DMS 273 (cell line): ENCODE measurements around the gene OR2T8.

Source experiments
- DNase-seq: peaks from one replicate; lab custom pipeline; 2025; ENCODE audit not compliant: unreplicated experiment; lab: John Stamatoyannopoulos, UW

The OR2T8 gene

GRCh38 chr1:247953408-247953807, 33.4 kb downstream of the OR2T8 start:
- DNase-seq: no peak

- DNase-seq: no peak
Measured at GRCh38 chr1:247961791-247962190, 41.7 kb downstream of the OR2T8 start.

GRCh38 chr1:247962911-247963588, 43.0 kb downstream of the OR2T8 start:
- no peak for DNase-seq

GRCh38 chr1:247964933-247965332, 44.9 kb downstream of the OR2T8 start, which contains the start of gene OR2AK2:
OR2AK2 (plus strand) TSS chr1:247965233; CDS start chr1:247965377, 144 bp downstream.
- no peak for DNase-seq

- no peak for DNase-seq
Measured at GRCh38 chr1:247966532-247967204, 46.6 kb downstream of the OR2T8 start.
